IMR-90 (cell line): ENCODE results near the gene GHDC. TPM values are rescaled to one million over a fixed set of nuclear protein-coding genes. Genes with fewer than 3 reads are reported as not detected.

ENCODE experiments used
- ATAC-seq: fragments of 200-7000 bp; cut with Tn5 transposase; 2 replicates; pipeline ENCODE4 v1.9.1; 2020; ENCODE audit warnings: low read depth, mild to moderate bottlenecking, moderate library complexity
- BruUV-seq: library from RNA; stranded (reverse); fragments of 400-500 nt; replicated peaks from 2 replicates; lab custom pipeline; 2021; lab: Mats Ljungman, UMichigan
- CTCF ChIA-PET: fragments of 300-600 bp; formaldehyde crosslinking; extraction: SDS; loops from one replicate; lab custom pipeline; 2021; ENCODE audit warnings: antibody characterized with exemption; lab: Yijun Ruan, JAX
- POLR2A ChIA-PET: fragments of 300-600 bp; sonication (Branson Sonifier 250); formaldehyde crosslinking; loops from one replicate; lab custom pipeline; 2022; ENCODE audit warnings: antibody characterized with exemption; ENCODE audit not compliant: unreplicated experiment; lab: Charles Lee
- DNase-seq: peaks from one replicate; pipeline ENCODE4 v3.0.0; 2013
- H2AFZ ChIP-seq: replicated peaks from 2 replicates; pipeline ENCODE3; 2013; ENCODE audit warnings: low read length, mild to moderate bottlenecking; ENCODE audit not compliant: poor library complexity
- H2AK5ac ChIP-seq: 2 replicates; pipeline ENCODE4 v1.6.1; 2013; ENCODE audit warnings: low read depth, low read length, inconsistent platforms
- H2AK9ac ChIP-seq: replicated peaks from 2 replicates; pipeline ENCODE3; 2013; ENCODE audit warnings: mild to moderate bottlenecking, low read depth, low read length, moderate library complexity; ENCODE audit not compliant: poor library complexity
- H2BK120ac ChIP-seq: 2 replicates; pipeline ENCODE4 v1.6.1; 2013; ENCODE audit warnings: low read depth, low read length, inconsistent platforms
- H2BK15ac ChIP-seq: 3 replicates; pipeline ENCODE4 v1.6.1; 2013; ENCODE audit warnings: low read depth, low read length, inconsistent platforms
- H2BK20ac ChIP-seq: 2 replicates; pipeline ENCODE4 v1.6.1; 2013; ENCODE audit warnings: low read depth, mild to moderate bottlenecking, inconsistent platforms, low read length, moderate library complexity
- H2BK5ac ChIP-seq: 2 replicates; pipeline ENCODE4 v1.6.1; 2013; ENCODE audit warnings: mild to moderate bottlenecking, low read depth, low read length, inconsistent platforms; ENCODE audit not compliant: poor library complexity, severe bottlenecking
- H3K14ac ChIP-seq: replicated peaks from 2 replicates; pipeline ENCODE4 v1.6.1; 2013; ENCODE audit warnings: low read depth, low read length, inconsistent platforms
- H3K18ac ChIP-seq: 2 replicates; pipeline ENCODE4 v1.6.1; 2013; ENCODE audit warnings: low read depth, low read length, control low read depth
- H3K23ac ChIP-seq: 2 replicates; pipeline ENCODE4 v1.6.1; 2013; ENCODE audit warnings: low read depth, low read length, inconsistent platforms
- H3K27ac ChIP-seq: 2 replicates; pipeline ENCODE4 v1.5.1; 2013; ENCODE audit warnings: mild to moderate bottlenecking, control low read depth, low read length; ENCODE audit not compliant: insufficient read depth
- H3K27me3 ChIP-seq: 2 replicates; pipeline ENCODE4 v1.6.1; 2013; ENCODE audit warnings: low read length; ENCODE audit not compliant: control insufficient read depth, insufficient read depth
- H3K36me3 ChIP-seq: 2 replicates; pipeline ENCODE4 v1.6.1; 2013; ENCODE audit warnings: low read length, mixed read lengths; ENCODE audit not compliant: control insufficient read depth, insufficient read depth
- H3K4ac ChIP-seq: 2 replicates; pipeline ENCODE4 v1.6.1; 2013; ENCODE audit warnings: low read depth, low read length, inconsistent platforms
- H3K4me1 ChIP-seq: 2 replicates; pipeline ENCODE4 v1.6.1; 2013; ENCODE audit warnings: low read length, mixed read lengths; ENCODE audit not compliant: control insufficient read depth, insufficient read depth
- H3K4me2 ChIP-seq: 2 replicates; pipeline ENCODE4 v1.6.1; 2013; ENCODE audit warnings: low read depth, mild to moderate bottlenecking, control low read depth, low read length, moderate library complexity
- H3K4me3 ChIP-seq: 2 replicates; pipeline ENCODE4 v1.5.1; 2013; ENCODE audit warnings: low read depth, mild to moderate bottlenecking, control low read depth, low read length, moderate library complexity; ENCODE audit not compliant: insufficient read depth
- H3K56ac ChIP-seq: 2 replicates; pipeline ENCODE4 v1.6.1; 2013; ENCODE audit warnings: low read length, inconsistent platforms; ENCODE audit not compliant: insufficient read depth; ENCODE audit errors: extremely low read depth
- H3K79me1 ChIP-seq, 2 experiments: 2 replicates each; pipeline ENCODE4 v1.6.1; 2013; ENCODE audit warnings: low read length in 2 of 2, inconsistent platforms in 1 of 2, low read depth in 1 of 2
- H3K9ac ChIP-seq: 2 replicates; pipeline ENCODE4 v1.6.1; 2013; ENCODE audit warnings: low read depth, low read length, control low read depth
- H3K9me1 ChIP-seq: 2 replicates; pipeline ENCODE4 v1.6.1; 2013; ENCODE audit warnings: low read length, inconsistent platforms; ENCODE audit not compliant: insufficient read depth
- H3K9me3 ChIP-seq: 2 replicates; pipeline ENCODE4 v1.6.1; 2013; ENCODE audit warnings: low read length; ENCODE audit not compliant: control insufficient read depth, insufficient read depth
- H4K20me1 ChIP-seq: 2 replicates; pipeline ENCODE4 v1.6.1; 2013; ENCODE audit warnings: low read length, inconsistent platforms; ENCODE audit not compliant: insufficient read depth
- H4K5ac ChIP-seq: 2 replicates; pipeline ENCODE4 v1.6.1; 2013; ENCODE audit warnings: mild to moderate bottlenecking, low read depth, low read length, control low read depth
- H4K8ac ChIP-seq, 2 experiments: 2 replicates each; pipeline ENCODE4 v1.6.1; 2013; ENCODE audit warnings: low read depth in 2 of 2, low read length in 2 of 2, control low read depth in 1 of 2, inconsistent platforms in 1 of 2
- H4K91ac ChIP-seq: 2 replicates; pipeline ENCODE4 v1.6.1; 2013; ENCODE audit warnings: low read depth, low read length, inconsistent platforms; ENCODE audit not compliant: insufficient read depth
- BHLHE40 ChIP-seq: fragments of 150-350 bp; IDR thresholded peaks from 2 replicates; pipeline ENCODE4 v1.6.1; 2016; ENCODE audit warnings: mild to moderate bottlenecking, low read depth, low read length
- CEBPB ChIP-seq: IDR thresholded peaks from 2 replicates; pipeline ENCODE4 v1.6.1; 2012; ENCODE audit warnings: low read depth, low read length, improper control_type of control experiment
- CHD1 ChIP-seq: IDR thresholded peaks from 2 replicates; pipeline ENCODE4 v1.6.1; 2012; ENCODE audit warnings: low read depth, low read length, improper control_type of control experiment
- FOS ChIP-seq: fragments of 150-350 bp; IDR thresholded peaks from 2 replicates; pipeline ENCODE4 v1.6.1; 2016; ENCODE audit warnings: low read depth, low read length
- MAFK ChIP-seq: IDR thresholded peaks from 2 replicates; pipeline ENCODE4 v1.6.1; 2012; ENCODE audit warnings: low read depth, low read length, improper control_type of control experiment
- MAZ ChIP-seq: IDR thresholded peaks from 2 replicates; pipeline ENCODE4 v1.6.1; 2012; ENCODE audit warnings: low read depth, mild to moderate bottlenecking, low read length, improper control_type of control experiment, moderate library complexity, borderline replicate concordance
- MXI1 ChIP-seq: IDR thresholded peaks from 2 replicates; pipeline ENCODE4 v1.6.1; 2012; ENCODE audit warnings: low read depth, mild to moderate bottlenecking, low read length, moderate library complexity, borderline replicate concordance
- NFE2L2 ChIP-seq: fragments of 150-350 bp; IDR thresholded peaks from 2 replicates; pipeline ENCODE4 v1.6.1; 2016; ENCODE audit warnings: low read depth, mild to moderate bottlenecking, low read length
- POLR2A ChIP-seq: IDR thresholded peaks from 2 replicates; pipeline ENCODE4 v1.6.1; 2012; ENCODE audit warnings: mild to moderate bottlenecking, low read depth, low read length
- RAD21 ChIP-seq: IDR thresholded peaks from 2 replicates; pipeline ENCODE4 v1.6.1; 2012; ENCODE audit warnings: low read length, improper control_type of control experiment
- RCOR1 ChIP-seq: IDR thresholded peaks from 2 replicates; pipeline ENCODE4 v1.6.1; 2012; ENCODE audit warnings: mild to moderate bottlenecking, low read length, improper control_type of control experiment; ENCODE audit not compliant: insufficient replicate concordance
- RFX5 ChIP-seq: IDR thresholded peaks from 2 replicates; pipeline ENCODE4 v1.8.0; 2012; ENCODE audit warnings: low read depth, mild to moderate bottlenecking, low read length, moderate library complexity
- SMC3 ChIP-seq: fragments of 150-350 bp; IDR thresholded peaks from 2 replicates; pipeline ENCODE4 v1.6.1; 2016; ENCODE audit warnings: low read depth, mild to moderate bottlenecking, antibody characterized with exemption, low read length, moderate library complexity
- WGBS, 2 experiments: methylation state at CpG; one replicate each; pipeline versions ENCODE4 v1.1.5 to v1.1.7; 2013; ENCODE audit warnings: missing lambda C conversion rate in 2 of 2; ENCODE audit not compliant: insufficient read length in 1 of 2; ENCODE audit errors: extremely low coverage in 2 of 2; 5-methylcytosine and 5-hydroxymethylcytosine counted together
- dilution Hi-C: fragments of 300-500 bp; cut with HindIII; formaldehyde crosslinking; loops from one replicate; pipeline ENCODE4 v1.14.3; 2018; ENCODE audit warnings: low sequenced_read_pairs; ENCODE audit not compliant: unreplicated experiment
- in situ Hi-C: fragments of 300-500 bp; cut with MboI; formaldehyde crosslinking; loops from 3 replicates; pipeline ENCODE4 v1.14.3; 2019; ENCODE audit warnings: low sequenced_read_pairs, inconsistent platforms, mixed read lengths
- intact Hi-C: fragments of 100-400 bp; cut with micrococcal nuclease; formaldehyde crosslinking; loops from 2 replicates; pipeline ENCODE4 v1.10.0; 2022
- polyA plus RNA-seq, 3 experiments: library from polyadenylated mRNA; depleted of rRNA; stranded (reverse); fragments of >200 nt; gene quantifications; 2 replicates each; pipeline ENCODE4 v1.2.3, GENCODE V29; 2012; ENCODE audit warnings: low replicate concordance in 1 of 3
- total RNA-seq: library from RNA; depleted of rRNA; stranded (reverse); fragments of >200 nt; gene quantifications from 2 replicates; pipeline ENCODE4 v1.2.3, GENCODE V29; 2012
- TF ChIP-seq, protein P1 (sequence below): conservative IDR thresholded peaks from 2 replicates; pipeline ENCODE4 v1.5.1; 2012; ENCODE audit warnings: mild to moderate bottlenecking, low read depth, low read length, improper control_type of control experiment
- TF ChIP-seq, protein P2 (sequence below): fragments of 150-350 bp; IDR thresholded peaks from 2 replicates; pipeline ENCODE4 v1.6.1; 2017; ENCODE audit warnings: mild to moderate bottlenecking, antibody characterized with exemption, low read length, low read depth
- TF ChIP-seq, protein P3 (sequence below): fragments of 150-350 bp; IDR thresholded peaks from 2 replicates; pipeline ENCODE4 v1.6.1; 2016; ENCODE audit warnings: low read depth, mild to moderate bottlenecking, low read length, moderate library complexity, borderline replicate concordance

Gene GHDC
- total and polyA plus RNA-seq, 2 of the 4 experiments (the other 2 are of a cell fraction), result 5.2 to 8.1 TPM

DNA sequence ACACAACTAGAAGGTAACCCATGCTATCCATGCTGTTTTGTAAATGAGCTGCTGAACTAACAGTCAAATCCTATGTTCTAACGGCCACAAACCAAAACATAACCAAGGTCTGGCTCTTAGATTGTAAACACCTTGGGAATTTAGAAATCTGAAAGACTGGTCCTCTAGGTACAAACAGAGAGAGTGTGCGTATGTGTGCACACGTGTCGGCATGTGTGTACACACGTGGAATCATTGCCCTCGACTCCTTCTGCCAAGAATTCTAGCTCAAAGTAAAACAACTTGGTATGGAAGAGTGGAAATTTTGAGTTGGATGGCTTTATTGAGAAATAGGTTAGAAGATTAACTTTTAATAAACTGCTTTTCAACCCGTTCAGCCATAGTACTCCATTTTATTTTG is 18.1 kb upstream of the GHDC start:
- ATAC-seq, result no peak
- H3K4ac ChIP-seq, result no peak overlapping the region
- TF ChIP-seq FOS (no peak), BHLHE40 (no peak), MAZ (no peak), CEBPB (no peak), MXI1 (no peak), SMC3 (no peak), NFE2L2 (no peak), RCOR1 (no peak), RFX5 (no peak), RAD21 (no peak), POLR2A (no peak), CHD1 (no peak), MAFK (no peak)
- TF ChIP-seq, protein P1, sequence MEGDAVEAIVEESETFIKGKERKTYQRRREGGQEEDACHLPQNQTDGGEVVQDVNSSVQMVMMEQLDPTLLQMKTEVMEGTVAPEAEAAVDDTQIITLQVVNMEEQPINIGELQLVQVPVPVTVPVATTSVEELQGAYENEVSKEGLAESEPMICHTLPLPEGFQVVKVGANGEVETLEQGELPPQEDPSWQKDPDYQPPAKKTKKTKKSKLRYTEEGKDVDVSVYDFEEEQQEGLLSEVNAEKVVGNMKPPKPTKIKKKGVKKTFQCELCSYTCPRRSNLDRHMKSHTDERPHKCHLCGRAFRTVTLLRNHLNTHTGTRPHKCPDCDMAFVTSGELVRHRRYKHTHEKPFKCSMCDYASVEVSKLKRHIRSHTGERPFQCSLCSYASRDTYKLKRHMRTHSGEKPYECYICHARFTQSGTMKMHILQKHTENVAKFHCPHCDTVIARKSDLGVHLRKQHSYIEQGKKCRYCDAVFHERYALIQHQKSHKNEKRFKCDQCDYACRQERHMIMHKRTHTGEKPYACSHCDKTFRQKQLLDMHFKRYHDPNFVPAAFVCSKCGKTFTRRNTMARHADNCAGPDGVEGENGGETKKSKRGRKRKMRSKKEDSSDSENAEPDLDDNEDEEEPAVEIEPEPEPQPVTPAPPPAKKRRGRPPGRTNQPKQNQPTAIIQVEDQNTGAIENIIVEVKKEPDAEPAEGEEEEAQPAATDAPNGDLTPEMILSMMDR, result no peak
- TF ChIP-seq, protein P2, sequence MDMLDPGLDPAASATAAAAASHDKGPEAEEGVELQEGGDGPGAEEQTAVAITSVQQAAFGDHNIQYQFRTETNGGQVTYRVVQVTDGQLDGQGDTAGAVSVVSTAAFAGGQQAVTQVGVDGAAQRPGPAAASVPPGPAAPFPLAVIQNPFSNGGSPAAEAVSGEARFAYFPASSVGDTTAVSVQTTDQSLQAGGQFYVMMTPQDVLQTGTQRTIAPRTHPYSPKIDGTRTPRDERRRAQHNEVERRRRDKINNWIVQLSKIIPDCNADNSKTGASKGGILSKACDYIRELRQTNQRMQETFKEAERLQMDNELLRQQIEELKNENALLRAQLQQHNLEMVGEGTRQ, result no peak
- TF ChIP-seq, protein P3, sequence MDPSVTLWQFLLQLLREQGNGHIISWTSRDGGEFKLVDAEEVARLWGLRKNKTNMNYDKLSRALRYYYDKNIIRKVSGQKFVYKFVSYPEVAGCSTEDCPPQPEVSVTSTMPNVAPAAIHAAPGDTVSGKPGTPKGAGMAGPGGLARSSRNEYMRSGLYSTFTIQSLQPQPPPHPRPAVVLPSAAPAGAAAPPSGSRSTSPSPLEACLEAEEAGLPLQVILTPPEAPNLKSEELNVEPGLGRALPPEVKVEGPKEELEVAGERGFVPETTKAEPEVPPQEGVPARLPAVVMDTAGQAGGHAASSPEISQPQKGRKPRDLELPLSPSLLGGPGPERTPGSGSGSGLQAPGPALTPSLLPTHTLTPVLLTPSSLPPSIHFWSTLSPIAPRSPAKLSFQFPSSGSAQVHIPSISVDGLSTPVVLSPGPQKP, result no peak
- H3K9me1 ChIP-seq, result no peaks in the 10 kb centered on the region
- H2AK5ac ChIP-seq, result no peak overlapping the region
- dilution Hi-C loops, result no loop called here
- H3K36me3 ChIP-seq, result peaks cover 42% of the 10 kb centered on the region
- no peak overlapping the region for H4K91ac ChIP-seq
- H2BK15ac ChIP-seq, result no peak overlapping the region
- no peak for DNase-seq
- H3K4me1 ChIP-seq, result no peaks in the 10 kb centered on the region
- H3K27me3 ChIP-seq, result no peaks in the 10 kb centered on the region
- no peaks in the 10 kb centered on the region for H3K9me3 ChIP-seq
- no peak overlapping the region for H4K8ac ChIP-seq
- ChIA-PET POLR2A (no interaction called here), CTCF (no interaction called here)
- H2BK20ac ChIP-seq, result no peak overlapping the region
- no peak overlapping the region for H3K4me2 ChIP-seq
- no peak overlapping the region for H3K4me3 ChIP-seq
- H3K79me1 ChIP-seq, result peaks cover 4 to 5% of the 10 kb centered on the region in 2 experiments; a peak in 2 of 4 replicates
- no peak overlapping the region for H3K18ac ChIP-seq
- intact Hi-C loops, result no loop called here
- H3K9ac ChIP-seq, result no peak overlapping the region
- no peak overlapping the region for H3K56ac ChIP-seq
- no peak overlapping the region for H3K14ac ChIP-seq
- H4K20me1 ChIP-seq, result no peaks in the 10 kb centered on the region; the same call in 1 of the 2 replicates
- no peak overlapping the region for H2BK5ac ChIP-seq
- BruUV-seq, result no TSS peak
- WGBS, 2 experiments, result 100% methylated on average over 1 of the region's 7 CpGs; no CpG with 5 or more reads in 1 of the 2 experiments
- H2AK9ac ChIP-seq, result no peak overlapping the region
- no peak overlapping the region for H3K27ac ChIP-seq
- no peak overlapping the region for H2AFZ ChIP-seq
- in situ Hi-C loops, result no loop called here
- no peak overlapping the region for H3K23ac ChIP-seq
- H2BK120ac ChIP-seq, result no peak overlapping the region
- H4K5ac ChIP-seq, result no peak overlapping the region
